HepG2 (cell line): ENCODE results near the gene C1RL. TPM values are rescaled to one million over a fixed set of nuclear protein-coding genes. Genes with fewer than 3 reads are reported as not detected.

Experiments
- BORCS8-MEF2B ChIP-seq: sonication (generic); formaldehyde crosslinking; IDR thresholded peaks from 2 replicates; pipeline ENCODE4 v1.8.0; 2022; ENCODE audit warnings: mild to moderate bottlenecking, missing genetic modification reagents
- GPN1 ChIP-seq: sonication (generic); formaldehyde crosslinking; IDR thresholded peaks from 2 replicates; pipeline ENCODE4 v1.5.1; 2020; ENCODE audit warnings: missing genetic modification reagents, borderline replicate concordance
- ZNF232 ChIP-seq: sonication (generic); formaldehyde crosslinking; IDR thresholded peaks from 2 replicates; pipeline ENCODE4 v1.4.0; 2020; ENCODE audit warnings: missing genetic modification reagents, borderline replicate concordance
- ZNF558 ChIP-seq: sonication (generic); formaldehyde crosslinking; IDR thresholded peaks from 2 replicates; pipeline ENCODE4 v1.9.0; 2022; ENCODE audit warnings: mild to moderate bottlenecking, missing genetic modification reagents, borderline replicate concordance
- polyA plus RNA-seq, 8 experiments: library from polyadenylated mRNA; depleted of rRNA in 3 of 8; stranded (reverse) in 7 of 8; unstranded in 1 of 8; fragments of >200 nt; fragmentation: Illumina TruSeq in 4 of 8; extraction: Trizol in 4 of 8; gene quantifications; 2 replicates each; pipeline versions ENCODE4 v1.2.1 to v1.2.3, GENCODE V29; 2011 to 2016; ENCODE audit warnings: low read depth in 4 of 8, missing spikeins in 1 of 8, mixed read lengths in 1 of 8; ENCODE audit not compliant: insufficient read depth in 1 of 8
- total RNA-seq, 5 experiments: library from RNA; depleted of rRNA; stranded (reverse); fragments of >200 nt; fragmentation: Illumina TruSeq; extraction: Trizol; gene quantifications; 2 replicates each; pipeline ENCODE4 v1.2.3, GENCODE V29; 2016; ENCODE audit warnings: low read depth in 1 of 5
- TF ChIP-seq, protein P1 (sequence below): sonication (generic); formaldehyde crosslinking; IDR thresholded peaks from 2 replicates; pipeline ENCODE4 v1.4.0; 2020; ENCODE audit warnings: missing genetic modification reagents
- TF ChIP-seq, protein P2 (sequence below): sonication (generic); formaldehyde crosslinking; IDR thresholded peaks from 2 replicates; pipeline ENCODE4 v1.5.1; 2020; ENCODE audit warnings: missing genetic modification reagents, mild to moderate bottlenecking, borderline replicate concordance

C1RL gene
- total and polyA plus RNA-seq, 2 of the 13 experiments (the other 11 are each of a cell fraction or from before 2014, with no cell fraction given) = 28.9 to 53.1 TPM

DNA sequence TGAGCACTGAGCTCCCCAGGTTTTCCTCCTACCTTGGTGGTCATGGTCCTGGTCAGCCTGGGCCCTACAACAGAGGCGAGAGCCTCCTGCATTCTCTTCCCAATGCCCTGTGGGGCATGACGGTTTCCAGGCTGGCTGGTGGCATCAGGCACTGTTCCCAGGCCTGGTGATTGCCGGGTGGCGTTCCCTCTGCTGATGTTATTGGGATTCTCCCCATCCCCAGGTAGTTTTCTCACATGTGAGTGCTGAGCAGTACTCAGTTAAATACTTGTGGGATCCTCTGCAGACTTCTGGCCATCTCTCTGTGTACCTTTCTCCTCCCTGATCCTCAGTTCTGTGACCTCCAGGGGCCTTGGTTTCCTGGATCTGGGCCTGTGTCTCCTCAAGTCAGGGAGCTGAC, 32.5 kb downstream of the C1RL start (continued):
- TF ChIP-seq, protein P1, sequence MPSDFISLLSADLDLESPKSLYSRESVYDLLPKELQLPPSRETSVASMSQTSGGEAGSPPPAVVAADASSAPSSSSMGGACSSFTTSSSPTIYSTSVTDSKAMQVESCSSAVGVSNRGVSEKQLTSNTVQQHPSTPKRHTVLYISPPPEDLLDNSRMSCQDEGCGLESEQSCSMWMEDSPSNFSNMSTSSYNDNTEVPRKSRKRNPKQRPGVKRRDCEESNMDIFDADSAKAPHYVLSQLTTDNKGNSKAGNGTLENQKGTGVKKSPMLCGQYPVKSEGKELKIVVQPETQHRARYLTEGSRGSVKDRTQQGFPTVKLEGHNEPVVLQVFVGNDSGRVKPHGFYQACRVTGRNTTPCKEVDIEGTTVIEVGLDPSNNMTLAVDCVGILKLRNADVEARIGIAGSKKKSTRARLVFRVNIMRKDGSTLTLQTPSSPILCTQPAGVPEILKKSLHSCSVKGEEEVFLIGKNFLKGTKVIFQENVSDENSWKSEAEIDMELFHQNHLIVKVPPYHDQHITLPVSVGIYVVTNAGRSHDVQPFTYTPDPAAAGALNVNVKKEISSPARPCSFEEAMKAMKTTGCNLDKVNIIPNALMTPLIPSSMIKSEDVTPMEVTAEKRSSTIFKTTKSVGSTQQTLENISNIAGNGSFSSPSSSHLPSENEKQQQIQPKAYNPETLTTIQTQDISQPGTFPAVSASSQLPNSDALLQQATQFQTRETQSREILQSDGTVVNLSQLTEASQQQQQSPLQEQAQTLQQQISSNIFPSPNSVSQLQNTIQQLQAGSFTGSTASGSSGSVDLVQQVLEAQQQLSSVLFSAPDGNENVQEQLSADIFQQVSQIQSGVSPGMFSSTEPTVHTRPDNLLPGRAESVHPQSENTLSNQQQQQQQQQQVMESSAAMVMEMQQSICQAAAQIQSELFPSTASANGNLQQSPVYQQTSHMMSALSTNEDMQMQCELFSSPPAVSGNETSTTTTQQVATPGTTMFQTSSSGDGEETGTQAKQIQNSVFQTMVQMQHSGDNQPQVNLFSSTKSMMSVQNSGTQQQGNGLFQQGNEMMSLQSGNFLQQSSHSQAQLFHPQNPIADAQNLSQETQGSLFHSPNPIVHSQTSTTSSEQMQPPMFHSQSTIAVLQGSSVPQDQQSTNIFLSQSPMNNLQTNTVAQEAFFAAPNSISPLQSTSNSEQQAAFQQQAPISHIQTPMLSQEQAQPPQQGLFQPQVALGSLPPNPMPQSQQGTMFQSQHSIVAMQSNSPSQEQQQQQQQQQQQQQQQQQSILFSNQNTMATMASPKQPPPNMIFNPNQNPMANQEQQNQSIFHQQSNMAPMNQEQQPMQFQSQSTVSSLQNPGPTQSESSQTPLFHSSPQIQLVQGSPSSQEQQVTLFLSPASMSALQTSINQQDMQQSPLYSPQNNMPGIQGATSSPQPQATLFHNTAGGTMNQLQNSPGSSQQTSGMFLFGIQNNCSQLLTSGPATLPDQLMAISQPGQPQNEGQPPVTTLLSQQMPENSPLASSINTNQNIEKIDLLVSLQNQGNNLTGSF (CRISPR knock-in tag) = no peak
- TF ChIP-seq ZNF558 (CRISPR knock-in tag) (no peak), GPN1 (CRISPR knock-in tag) (no peak), ZNF232 (CRISPR knock-in tag) (no peak), BORCS8-MEF2B (CRISPR knock-in tag) (no peak)
- TF ChIP-seq, protein P2, sequence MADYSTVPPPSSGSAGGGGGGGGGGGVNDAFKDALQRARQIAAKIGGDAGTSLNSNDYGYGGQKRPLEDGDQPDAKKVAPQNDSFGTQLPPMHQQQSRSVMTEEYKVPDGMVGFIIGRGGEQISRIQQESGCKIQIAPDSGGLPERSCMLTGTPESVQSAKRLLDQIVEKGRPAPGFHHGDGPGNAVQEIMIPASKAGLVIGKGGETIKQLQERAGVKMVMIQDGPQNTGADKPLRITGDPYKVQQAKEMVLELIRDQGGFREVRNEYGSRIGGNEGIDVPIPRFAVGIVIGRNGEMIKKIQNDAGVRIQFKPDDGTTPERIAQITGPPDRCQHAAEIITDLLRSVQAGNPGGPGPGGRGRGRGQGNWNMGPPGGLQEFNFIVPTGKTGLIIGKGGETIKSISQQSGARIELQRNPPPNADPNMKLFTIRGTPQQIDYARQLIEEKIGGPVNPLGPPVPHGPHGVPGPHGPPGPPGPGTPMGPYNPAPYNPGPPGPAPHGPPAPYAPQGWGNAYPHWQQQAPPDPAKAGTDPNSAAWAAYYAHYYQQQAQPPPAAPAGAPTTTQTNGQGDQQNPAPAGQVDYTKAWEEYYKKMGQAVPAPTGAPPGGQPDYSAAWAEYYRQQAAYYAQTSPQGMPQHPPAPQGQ (CRISPR knock-in tag) = no peak
